Posterior cingulate gyrus (tissue), 11 donors: ENCODE results near the gene PLEKHH1.
A peak's percentile ranks its signal among the peaks of the same experiment; 100 is the strongest.
"Not testable (repeated sequence)": the region's sequence is repeated elsewhere in the genome, so short reads cannot be mapped to it uniquely, and the experiment has no call there.

Experiments used
- DNase-seq, 10 donors: peaks; one replicate each; pipeline versions ENCODE4 v3.0.0 to v3.0.0-alpha.2; 2020 to 2021; ENCODE audit warnings: mixed read lengths in 3 of 10
- intact Hi-C: fragments of 100-400 bp; cut with DNase I; formaldehyde crosslinking; loops from one replicate; pipeline ENCODE4 v1.15.1; 2023

PLEKHH1 gene

GRCh38 chr14:67526676-67527459 lies 6.2 kb upstream of the PLEKHH1 start:
- peak in 6 of 10 donors; percentile 33 to 90 (median 58) for DNase-seq
- intact Hi-C loops: loop anchor here (2.0 kb wide), 1 partner anchor 44 kb away; no protein-coding TSS in a partner anchor

DNA sequence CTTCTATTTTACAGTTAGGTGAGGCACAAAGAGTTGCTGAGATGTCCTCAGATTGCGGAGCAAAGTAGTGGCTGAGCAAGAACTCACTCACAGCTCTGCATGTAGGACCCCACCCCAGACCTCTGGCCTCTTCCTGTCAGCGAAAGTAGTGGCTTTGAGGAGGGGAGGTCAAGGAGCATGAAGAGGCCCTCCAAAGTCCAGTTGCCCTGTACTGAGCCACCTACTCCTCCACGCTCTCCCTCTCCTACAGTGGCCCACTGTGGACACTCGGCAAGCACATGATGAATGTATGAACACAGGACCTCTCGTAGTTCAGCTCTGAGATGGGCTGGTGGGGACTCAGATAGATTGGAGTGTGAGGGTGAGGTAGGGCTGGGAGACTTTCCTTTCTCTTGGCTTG lies 5.3 kb upstream of the PLEKHH1 start:
- intact Hi-C loops: loop anchor here (2.0 kb wide), 1 partner anchor 43 kb away; no protein-coding TSS in a partner anchor

DNA sequence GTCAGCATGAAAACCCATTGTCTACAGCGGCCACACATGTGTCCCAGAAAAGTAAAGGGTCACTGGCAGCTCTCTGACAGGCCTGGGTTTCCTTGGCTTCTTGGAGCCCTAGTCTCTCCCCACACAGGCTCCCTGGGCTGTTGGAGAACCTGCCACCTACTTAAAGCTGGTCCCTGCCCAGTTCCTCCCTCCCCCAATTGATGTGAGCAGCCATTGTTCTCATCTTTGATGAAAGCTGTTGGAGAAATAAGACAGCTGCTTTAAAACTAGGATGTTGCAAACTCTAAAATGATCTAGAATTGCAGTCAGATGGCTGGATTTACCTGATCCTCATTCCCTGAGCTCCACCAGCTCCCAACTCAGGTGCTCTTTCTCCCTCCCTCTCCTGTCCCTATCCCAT lies 4.8 kb upstream of the PLEKHH1 start:
- intact Hi-C loops: no loop called here
- DNase-seq: no peak

More for the DNA sequence above, 5.3 kb upstream of the PLEKHH1 start:
- DNase-seq: no peak

- intact Hi-C loops: loop anchor here (5.0 kb wide), 1 partner anchor 142 kb away; the partner anchor contains the start of gene VTI1B
- no peak for DNase-seq
Observed at GRCh38 chr14:67529947-67530935, 2.8 kb upstream of the PLEKHH1 start.

- intact Hi-C loops: loop anchor here (5.0 kb wide), 1 partner anchor 140 kb away; the partner anchor contains the start of gene VTI1B
- DNase-seq: no peak
Observed at GRCh38 chr14:67532606-67532997, 488 bp upstream of the PLEKHH1 start.

GRCh38 chr14:67533754-67534085 lies 630 bp downstream of the PLEKHH1 start:
- intact Hi-C loops: loop anchor here (5.0 kb wide), 1 partner anchor 139 kb away; the partner anchor contains the start of gene VTI1B

GRCh38 chr14:67536087-67536486 lies 3.0 kb downstream of the PLEKHH1 start:
- intact Hi-C loops: no loop called here
- peak in 1 of 10 donors; percentile 59 for DNase-seq

More at GRCh38 chr14:67533754-67534085, 630 bp downstream of the PLEKHH1 start:
- no peak for DNase-seq

DNA sequence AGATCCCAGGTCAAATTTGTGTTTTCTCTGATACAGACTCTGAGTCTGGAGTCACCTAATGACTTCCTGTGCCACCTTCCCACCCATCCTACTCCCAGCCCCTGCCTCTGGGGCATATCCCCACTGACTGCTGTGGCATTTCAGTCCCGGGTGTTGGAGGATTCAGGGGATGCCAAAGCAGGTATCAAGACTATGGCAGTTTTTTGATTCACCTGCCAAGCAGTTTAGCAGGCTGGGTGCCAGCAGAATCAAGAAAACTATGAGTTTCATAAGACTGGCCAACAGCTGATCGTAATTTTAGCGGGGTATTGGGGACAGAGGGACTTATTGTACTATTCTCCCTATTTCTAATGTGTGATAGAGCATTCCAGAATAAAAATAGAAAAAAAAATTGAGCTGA lies 4.6 kb downstream of the PLEKHH1 start:
- intact Hi-C loops: no loop called here
- no peak for DNase-seq

- intact Hi-C loops: no loop called here
Observed at GRCh38 chr14:67538501-67538900, 5.4 kb downstream of the PLEKHH1 start.

DNA sequence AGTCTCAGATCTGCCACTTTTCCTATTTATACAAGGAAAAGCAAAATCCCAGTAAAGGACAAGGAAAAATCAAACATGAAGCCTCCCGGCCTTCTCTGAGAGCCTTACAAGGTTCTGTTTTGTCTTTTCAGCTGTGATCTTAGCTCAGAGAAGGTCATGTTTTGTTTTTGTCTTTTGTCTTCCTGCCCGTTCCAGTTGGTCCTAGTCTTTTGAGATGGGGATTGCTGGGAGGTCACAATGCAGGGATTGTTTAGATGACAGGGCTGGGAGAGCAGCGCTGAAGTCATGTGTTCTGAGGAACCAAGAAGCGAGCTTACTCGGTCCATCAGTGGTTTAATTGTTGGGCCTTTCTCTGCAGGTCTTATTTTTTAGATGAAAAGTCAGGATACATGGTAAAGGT lies 6.0 kb downstream of the PLEKHH1 start:
- DNase-seq: peak in 8 of 10 donors; percentile 36 to 91 (median 54)

More at GRCh38 chr14:67538501-67538900, 5.4 kb downstream of the PLEKHH1 start:
- peak in 2 of 10 donors; percentile 14 to 69 for DNase-seq

GRCh38 chr14:67541448-67542387 lies 8.6 kb downstream of the PLEKHH1 start:
- intact Hi-C loops: no loop called here

More for the DNA sequence above, 6.0 kb downstream of the PLEKHH1 start:
- intact Hi-C loops: no loop called here

DNA sequence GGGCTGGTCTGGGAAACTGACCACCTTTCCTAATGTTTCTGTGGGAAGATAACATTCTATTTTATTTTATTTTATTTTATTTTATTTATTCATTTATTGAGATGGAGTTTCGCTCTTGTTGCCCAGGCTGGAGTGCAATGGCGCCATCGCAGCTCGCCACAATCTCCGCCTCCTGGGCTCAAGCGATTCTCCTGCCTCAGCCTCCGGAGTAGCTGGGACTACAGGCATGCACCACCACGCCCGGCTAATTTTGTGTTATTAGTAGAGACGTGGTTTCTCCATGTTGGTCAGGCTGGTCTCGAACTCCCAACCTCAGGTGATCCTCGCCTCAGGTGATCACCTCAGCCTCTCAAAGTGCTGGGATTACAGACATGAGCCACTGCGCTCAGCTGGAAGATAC lies 9.5 kb downstream of the PLEKHH1 start:
- DNase-seq: peak in 1 of 10 donors; percentile 20
- intact Hi-C loops: not testable (repeated sequence)

More at GRCh38 chr14:67541448-67542387, 8.6 kb downstream of the PLEKHH1 start:
- DNase-seq: peak in 2 of 10 donors; percentile 11 to 18

GRCh38 chr14:67544590-67544989 lies 11.5 kb downstream of the PLEKHH1 start:
- intact Hi-C loops: no loop called here

GRCh38 chr14:67547224-67547780 lies 14.2 kb downstream of the PLEKHH1 start:
- intact Hi-C loops: no loop called here
- DNase-seq: peak in 1 of 10 donors; percentile 14

More at GRCh38 chr14:67544590-67544989, 11.5 kb downstream of the PLEKHH1 start:
- no peak for DNase-seq

GRCh38 chr14:67549734-67550133 lies 16.6 kb downstream of the PLEKHH1 start:
- peak in 1 of 10 donors; percentile 22 for DNase-seq
- intact Hi-C loops: no loop called here

DNA sequence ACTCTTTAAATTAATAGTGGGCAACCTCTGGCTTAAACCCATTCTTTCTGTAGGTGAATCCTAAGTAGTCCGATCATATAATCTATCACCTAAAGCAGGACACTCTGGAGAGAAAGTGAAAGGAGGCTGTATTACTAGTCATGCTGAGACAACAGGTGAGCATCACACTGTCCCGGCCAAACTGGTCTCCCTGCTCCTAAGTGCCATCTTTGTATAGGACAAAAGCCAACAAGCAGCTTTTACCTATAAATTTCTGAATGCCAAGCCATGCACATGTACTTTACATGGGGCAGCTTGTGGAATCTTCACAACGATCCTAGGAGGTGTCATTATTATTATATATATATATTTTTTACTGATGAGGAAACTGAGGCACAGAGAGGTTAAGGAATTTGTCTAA lies 18.0 kb downstream of the PLEKHH1 start:
- intact Hi-C loops: no loop called here
- peak in 1 of 10 donors; percentile 5 for DNase-seq

GRCh38 chr14:67551940-67552339 lies 18.9 kb downstream of the PLEKHH1 start:
- DNase-seq: peak in 1 of 10 donors; percentile 43
- intact Hi-C loops: no loop called here

DNA sequence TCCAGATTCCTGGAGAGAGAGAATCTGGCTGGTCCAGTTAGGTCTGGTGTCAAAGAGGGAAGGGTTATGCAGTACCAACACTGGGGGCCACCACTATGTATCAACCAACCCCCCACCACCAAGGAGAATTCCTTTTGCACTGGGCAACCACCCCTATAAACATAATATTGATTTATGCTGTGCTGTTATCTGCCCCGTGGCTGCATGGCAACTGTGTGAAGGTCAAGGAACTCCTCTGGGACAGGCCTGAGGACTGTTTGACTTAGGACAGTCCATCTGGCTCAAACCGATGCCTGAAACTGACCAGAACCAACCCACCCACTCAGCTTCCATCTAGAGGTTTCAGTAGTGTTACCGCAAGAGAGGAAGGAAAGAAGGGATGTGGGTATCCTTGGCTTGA lies 20.5 kb downstream of the PLEKHH1 start:
- DNase-seq: no peak

GRCh38 chr14:67554341-67554740 lies 21.3 kb downstream of the PLEKHH1 start:
- peak in 1 of 10 donors; percentile 52 for DNase-seq
- intact Hi-C loops: no loop called here

More for the DNA sequence above, 20.5 kb downstream of the PLEKHH1 start:
- intact Hi-C loops: no loop called here
